DMS53 treated with DMSO at 0.1 percent for 48 hours (cell line): ENCODE measurements around the gene PPP2R2D.
A peak's percentile ranks its signal among the peaks of the same experiment; 100 is the strongest.
"Not testable (repeated sequence)": the region's sequence is repeated elsewhere in the genome, so short reads cannot be mapped to it uniquely, and the experiment has no call there.

Experiments used
- DNase-seq: peaks from one replicate; lab custom pipeline; 2025; ENCODE audit not compliant: unreplicated experiment; lab: John Stamatoyannopoulos, UW

Gene PPP2R2D

GRCh38 chr10:131905603-131906268 is 4.9 kb downstream of the PPP2R2D start:
- DNase-seq = no peak

GRCh38 chr10:131906269-131906639 is 5.4 kb downstream of the PPP2R2D start:
- DNase-seq = no peak

- DNase-seq = no peak
These were observed 6.9 kb downstream of the PPP2R2D start for GRCh38 chr10:131907679-131908078.

- no peak for DNase-seq
These were observed 7.3 kb downstream of the PPP2R2D start for GRCh38 chr10:131908151-131908550.

GRCh38 chr10:131909014-131909808 is 8.4 kb downstream of the PPP2R2D start:
- DNase-seq = no peak

GRCh38 chr10:131909929-131910328 is 9.1 kb downstream of the PPP2R2D start:
- no peak for DNase-seq

- DNase-seq = no peak
These were observed 10.0 kb downstream of the PPP2R2D start for GRCh38 chr10:131910663-131911314.

- peak; percentile 48 for DNase-seq
These were observed 10.6 kb downstream of the PPP2R2D start for GRCh38 chr10:131911451-131911850.

- DNase-seq = no peak
These were observed 11.8 kb downstream of the PPP2R2D start for GRCh38 chr10:131912620-131913019.

- no peak for DNase-seq
These were observed 14.7 kb downstream of the PPP2R2D start for GRCh38 chr10:131915484-131915883.

GRCh38 chr10:131915990-131916766 is 15.4 kb downstream of the PPP2R2D start:
- no peak for DNase-seq

GRCh38 chr10:131916767-131917160 is 16.0 kb downstream of the PPP2R2D start:
- not testable (repeated sequence) for DNase-seq

GRCh38 chr10:131917496-131917895 is 16.7 kb downstream of the PPP2R2D start:
- not testable (repeated sequence) for DNase-seq

- DNase-seq = not testable (repeated sequence)
These were observed 18.7 kb downstream of the PPP2R2D start for GRCh38 chr10:131919461-131919860.

- no peak for DNase-seq
These were observed 19.3 kb downstream of the PPP2R2D start for GRCh38 chr10:131920151-131920550.

- no peak for DNase-seq
These were observed 19.9 kb downstream of the PPP2R2D start for GRCh38 chr10:131920693-131921092.

GRCh38 chr10:131921184-131921583 is 20.4 kb downstream of the PPP2R2D start:
- DNase-seq = no peak

GRCh38 chr10:131923038-131923756 is 22.4 kb downstream of the PPP2R2D start:
- no peak for DNase-seq

GRCh38 chr10:131925011-131925649 is 24.3 kb downstream of the PPP2R2D start:
- DNase-seq = no peak

GRCh38 chr10:131925716-131926115 is 24.9 kb downstream of the PPP2R2D start:
- DNase-seq = no peak
